ENCODE measurements around the gene NUP214.
"Not testable (repeated sequence)": the region's sequence is repeated elsewhere in the genome, so short reads cannot be mapped to it uniquely, and the experiment has no call there.

The NUP214 gene

DNA sequence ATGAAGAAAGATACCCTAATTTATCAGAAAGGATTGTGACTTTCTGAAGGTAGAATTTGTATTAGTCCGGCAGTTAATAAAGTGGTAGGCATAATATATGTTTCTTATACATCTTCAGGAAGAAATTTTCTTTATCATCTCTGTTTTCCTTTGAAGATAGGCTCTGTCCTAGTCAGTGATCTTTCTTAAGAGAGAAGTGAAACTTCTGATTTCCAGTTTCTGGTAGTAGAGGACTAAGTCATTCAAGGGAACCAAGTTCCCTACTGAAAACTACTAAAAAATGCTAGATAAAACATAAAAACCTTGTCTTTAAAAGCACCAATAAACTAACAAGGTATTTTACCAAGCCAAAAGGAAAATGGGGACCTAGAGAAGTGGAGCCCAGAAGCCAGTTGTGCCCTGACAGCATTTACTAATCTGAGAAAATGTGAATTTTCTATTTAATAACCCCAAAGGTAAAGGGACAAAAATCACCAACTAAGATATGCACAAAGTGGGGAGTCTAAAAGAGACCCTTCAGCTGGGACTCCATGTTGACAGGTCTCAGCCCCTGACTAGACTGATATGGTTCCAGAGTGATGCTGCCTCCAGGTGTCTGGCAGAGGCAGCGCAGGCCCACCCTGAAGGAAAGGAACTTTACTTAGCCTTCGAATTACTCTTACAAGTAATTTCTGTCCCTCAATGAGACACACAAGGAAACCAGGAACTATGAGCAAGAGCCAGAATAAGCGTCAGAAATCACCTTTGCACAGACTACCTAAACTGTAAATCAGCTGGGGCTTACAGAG, 78.2 kb downstream of the NUP214 start:
- Mint-ChIP-seq H3K4me1 (ENCODE audit: low read depth) (no peaks in the 10 kb centered on the region), H3K27me3 (ENCODE audit: low read depth) (no peaks in the 10 kb centered on the region), H3K4me3 (no peak overlapping the region), H3K27ac (no peak overlapping the region), H3K36me3 (ENCODE audit: low read depth) (peaks cover 34% of the 10 kb centered on the region), H3K9me3 (no peaks in the 10 kb centered on the region)

DNA sequence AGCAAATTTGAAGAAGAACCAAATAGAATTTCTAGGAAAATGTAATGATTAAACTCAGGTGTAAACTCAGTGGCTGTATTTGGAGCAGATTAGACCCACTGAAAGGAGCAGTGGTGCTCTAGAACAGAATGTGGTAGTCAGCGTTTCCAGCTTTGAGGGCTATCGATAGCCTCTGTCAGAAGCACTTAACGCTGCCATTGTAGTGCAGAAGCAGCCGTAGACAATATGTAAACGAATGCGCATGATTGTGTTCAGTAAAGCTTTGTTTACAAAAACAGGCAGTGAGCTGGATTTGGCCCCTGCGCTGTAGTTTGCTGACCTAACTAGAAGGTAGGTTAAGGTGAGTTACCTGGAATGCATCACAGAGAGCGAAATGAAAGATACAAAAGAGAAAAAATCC, 78.9 kb downstream of the NUP214 start:
- Mint-ChIP-seq H3K9me3 (no peaks in the 10 kb centered on the region), H3K27ac (no peak overlapping the region), H3K36me3 (ENCODE audit: low read depth) (peaks cover 34% of the 10 kb centered on the region), H3K4me3 (no peak overlapping the region), H3K27me3 (ENCODE audit: low read depth) (no peaks in the 10 kb centered on the region), H3K4me1 (ENCODE audit: low read depth) (no peaks in the 10 kb centered on the region)

DNA sequence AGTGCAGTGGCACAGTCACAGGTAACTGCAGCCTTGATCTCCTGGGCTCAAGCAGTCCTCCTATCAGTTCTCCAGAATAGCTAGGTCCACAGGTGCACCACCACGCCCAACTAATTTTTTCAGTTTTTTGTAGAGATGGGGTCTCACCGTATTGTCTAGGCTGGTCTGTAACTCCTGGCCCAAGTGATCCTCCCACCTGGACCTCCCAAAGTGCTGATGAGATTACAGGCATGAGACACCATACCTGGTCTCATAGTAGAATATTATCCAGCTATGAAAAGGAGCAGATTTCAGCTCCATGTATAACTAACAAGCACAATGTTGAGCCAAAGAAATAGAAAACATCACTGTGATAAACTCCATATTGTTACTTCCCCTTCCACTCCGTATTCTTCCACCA, 81.1 kb downstream of the NUP214 start:
- Mint-ChIP-seq H3K27ac (no peak overlapping the region), H3K4me1 (ENCODE audit: low read depth) (peaks cover 1% of the 10 kb centered on the region), H3K36me3 (ENCODE audit: low read depth) (peaks cover 44% of the 10 kb centered on the region), H3K27me3 (ENCODE audit: low read depth) (no peaks in the 10 kb centered on the region), H3K4me3 (no peak overlapping the region), H3K9me3 (peaks cover 10% of the 10 kb centered on the region)

- H3K4me1 Mint-ChIP-seq (ENCODE audit: low read depth); H3K27me3 Mint-ChIP-seq (ENCODE audit: low read depth); H3K4me3 Mint-ChIP-seq; H3K27ac Mint-ChIP-seq: not testable (repeated sequence)
- Mint-ChIP-seq H3K9me3 (peaks cover 22% of the 10 kb centered on the region), H3K36me3 (ENCODE audit: low read depth) (peaks cover 57% of the 10 kb centered on the region)
Measured at GRCh38 chr9:131211920-131212319, 86.5 kb downstream of the NUP214 start.

DNA sequence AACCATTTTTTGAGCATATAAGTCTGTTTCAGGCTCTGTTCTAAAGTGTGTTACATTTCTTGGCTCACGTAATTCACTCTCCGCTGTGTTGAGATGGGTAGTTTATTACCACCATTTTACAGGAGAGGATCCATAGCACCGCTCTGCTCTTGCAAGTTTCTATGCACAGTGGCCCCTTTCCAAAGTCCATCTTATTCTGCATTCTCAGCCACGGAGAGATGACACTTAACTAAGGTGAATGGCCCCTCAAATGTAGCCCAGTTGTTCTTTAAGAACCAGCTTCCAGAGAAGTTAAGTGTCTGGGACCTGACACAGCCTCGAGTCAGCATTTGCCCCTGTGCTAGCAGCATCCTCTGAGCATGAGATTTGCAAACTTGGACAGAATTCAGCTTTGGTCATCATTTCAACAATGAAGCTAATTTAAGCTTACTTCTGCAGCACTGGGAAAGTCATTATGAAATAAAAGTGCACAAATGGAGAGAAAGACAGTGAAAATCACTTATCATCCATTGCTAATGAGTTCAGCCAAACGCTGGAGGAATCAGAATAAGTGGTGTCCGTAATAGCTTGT, 89.0 kb downstream of the NUP214 start:
- H3K36me3 Mint-ChIP-seq (ENCODE audit: low read depth), result peaks cover 52% of the 10 kb centered on the region
- H3K27ac Mint-ChIP-seq, result no peak overlapping the region

DNA sequence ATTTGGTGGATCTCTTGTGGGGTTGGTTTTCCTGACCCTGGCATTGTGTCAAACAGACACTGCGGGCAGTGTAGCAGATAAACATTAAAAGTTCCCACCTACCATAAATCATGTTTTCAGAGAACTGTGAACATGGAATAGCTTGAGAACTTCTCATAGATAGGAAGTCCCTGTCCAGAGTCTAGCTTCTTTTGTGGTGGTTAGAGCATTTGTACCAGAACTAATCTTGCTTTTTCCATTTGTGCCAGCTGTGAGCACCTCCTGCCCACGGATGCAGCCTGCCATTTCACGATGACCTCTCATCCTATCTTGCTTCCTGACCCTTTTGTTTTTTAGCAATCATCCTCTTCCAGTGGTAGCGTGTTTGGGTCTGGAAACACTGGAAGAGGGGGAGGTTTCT, 89.5 kb downstream of the NUP214 start:
- no peak overlapping the region for H3K27ac Mint-ChIP-seq
- H3K4me3 Mint-ChIP-seq, result no peak overlapping the region
- peaks cover 49% of the 10 kb centered on the region for H3K36me3 Mint-ChIP-seq (ENCODE audit: low read depth)
- H3K4me1 Mint-ChIP-seq (ENCODE audit: low read depth), result peaks cover 3% of the 10 kb centered on the region
- peaks cover 22% of the 10 kb centered on the region for H3K9me3 Mint-ChIP-seq
- no peaks in the 10 kb centered on the region for H3K27me3 Mint-ChIP-seq (ENCODE audit: low read depth)

More for the DNA sequence above, 89.0 kb downstream of the NUP214 start:
- Mint-ChIP-seq H3K4me3 (no peak overlapping the region), H3K27me3 (ENCODE audit: low read depth) (no peaks in the 10 kb centered on the region), H3K4me1 (ENCODE audit: low read depth) (peaks cover 5% of the 10 kb centered on the region), H3K9me3 (peaks cover 22% of the 10 kb centered on the region)

- Mint-ChIP-seq H3K9me3 (peaks cover 9% of the 10 kb centered on the region), H3K36me3 (ENCODE audit: low read depth) (peaks cover 40% of the 10 kb centered on the region), H3K27ac (no peak overlapping the region), H3K4me3 (no peak overlapping the region), H3K27me3 (ENCODE audit: low read depth) (no peaks in the 10 kb centered on the region), H3K4me1 (ENCODE audit: low read depth) (peaks cover 3% of the 10 kb centered on the region)
Measured at GRCh38 chr9:131216806-131217205, 91.4 kb downstream of the NUP214 start.

DNA sequence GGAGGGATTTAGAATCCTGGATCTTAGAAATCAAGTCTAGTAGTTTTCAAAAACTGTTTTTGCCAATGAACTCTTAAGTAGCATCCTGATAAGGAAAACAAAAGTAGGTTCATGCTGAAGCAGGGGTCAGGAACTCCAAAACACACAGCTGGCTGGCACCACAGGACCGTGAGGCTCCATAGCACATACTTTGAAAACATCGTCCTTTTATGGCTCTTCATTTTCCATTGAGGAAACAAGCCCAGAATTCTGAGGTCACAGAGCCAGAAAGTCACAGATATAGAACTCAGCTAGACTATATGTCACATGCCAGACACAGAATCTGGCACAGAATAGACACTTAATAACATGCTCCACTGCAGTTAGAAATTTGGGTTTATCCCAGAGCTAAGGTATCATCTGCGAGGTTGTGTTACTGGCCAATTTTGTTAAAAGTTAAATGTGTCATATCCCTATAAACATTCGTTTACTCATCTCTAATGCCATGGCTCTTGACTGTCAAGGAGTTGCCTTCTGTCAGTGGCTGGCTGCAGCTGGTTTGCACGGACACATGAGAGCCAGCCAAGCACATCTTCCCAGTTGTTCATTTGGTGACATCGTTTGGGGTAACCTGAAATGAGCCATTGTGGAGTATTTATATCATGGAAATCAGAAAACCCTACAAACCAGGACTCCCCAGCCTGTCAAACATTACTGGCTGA, 92.1 kb downstream of the NUP214 start:
- H3K4me3 Mint-ChIP-seq, result no peak overlapping the region
- no peak overlapping the region for H3K27ac Mint-ChIP-seq
- no peaks in the 10 kb centered on the region for H3K27me3 Mint-ChIP-seq (ENCODE audit: low read depth)
- H3K9me3 Mint-ChIP-seq, result peaks cover 4% of the 10 kb centered on the region
- H3K36me3 Mint-ChIP-seq (ENCODE audit: low read depth), result peaks cover 33% of the 10 kb centered on the region
- H3K4me1 Mint-ChIP-seq (ENCODE audit: low read depth), result peaks cover 3% of the 10 kb centered on the region

DNA sequence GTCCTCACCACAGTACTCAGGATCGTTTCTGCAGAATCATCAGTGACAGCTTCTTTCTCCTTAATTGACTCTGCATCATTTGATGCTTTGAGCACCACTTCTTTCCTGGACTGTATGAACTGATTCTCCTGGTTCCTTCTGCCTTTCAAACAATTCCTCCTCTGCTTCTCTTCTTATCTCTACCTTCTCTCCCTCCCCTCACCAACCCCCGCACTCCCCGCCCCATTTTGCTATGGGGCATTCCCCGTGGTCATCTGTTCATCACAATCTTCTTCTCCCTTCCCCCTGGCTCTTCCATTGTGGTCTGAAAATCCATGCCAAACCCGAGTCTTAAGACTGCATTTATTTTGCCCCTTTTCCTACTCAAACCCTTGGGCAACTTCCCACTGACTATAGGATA, 93.0 kb downstream of the NUP214 start:
- Mint-ChIP-seq H3K4me1 (ENCODE audit: low read depth) (peaks cover 3% of the 10 kb centered on the region), H3K27me3 (ENCODE audit: low read depth) (no peaks in the 10 kb centered on the region), H3K9me3 (no peaks in the 10 kb centered on the region), H3K27ac (no peak overlapping the region), H3K4me3 (no peak overlapping the region), H3K36me3 (ENCODE audit: low read depth) (peaks cover 32% of the 10 kb centered on the region)

- Mint-ChIP-seq H3K4me1 (ENCODE audit: low read depth) (peaks cover 3% of the 10 kb centered on the region), H3K27me3 (ENCODE audit: low read depth) (no peaks in the 10 kb centered on the region), H3K27ac (no peak overlapping the region), H3K9me3 (no peaks in the 10 kb centered on the region), H3K36me3 (ENCODE audit: low read depth) (peaks cover 22% of the 10 kb centered on the region), H3K4me3 (no peak overlapping the region)
Measured at GRCh38 chr9:131220485-131220884, 95.1 kb downstream of the NUP214 start.

- no peak overlapping the region for H3K27ac Mint-ChIP-seq
Measured at GRCh38 chr9:131222460-131222859, 97.1 kb downstream of the NUP214 start.

DNA sequence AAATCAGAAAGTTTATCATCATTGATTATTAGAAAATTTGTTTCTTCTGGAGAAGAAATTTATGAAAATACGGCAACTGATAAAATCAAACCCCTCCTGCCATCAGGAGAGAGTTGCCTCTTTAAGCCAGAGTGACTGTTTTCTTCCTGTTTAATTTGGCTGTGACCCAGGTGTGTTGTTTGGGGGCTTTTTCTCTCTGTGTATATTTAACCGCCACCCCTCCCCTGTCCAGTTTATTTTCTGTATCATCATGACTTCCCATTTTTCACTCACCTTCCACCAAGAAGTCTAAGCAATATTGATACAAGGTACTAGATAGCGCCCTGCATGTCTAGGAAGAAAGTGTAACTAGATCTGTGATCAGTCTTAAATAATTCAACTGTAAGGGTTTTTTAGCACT, 100.8 kb downstream of the NUP214 start:
- Mint-ChIP-seq H3K27ac (no peak overlapping the region), H3K27me3 (ENCODE audit: low read depth) (no peaks in the 10 kb centered on the region), H3K36me3 (ENCODE audit: low read depth) (peaks cover 29% of the 10 kb centered on the region), H3K4me3 (no peak overlapping the region), H3K9me3 (no peaks in the 10 kb centered on the region), H3K4me1 (ENCODE audit: low read depth) (peaks cover 3% of the 10 kb centered on the region)

More at GRCh38 chr9:131222460-131222859, 97.1 kb downstream of the NUP214 start:
- Mint-ChIP-seq H3K9me3 (no peaks in the 10 kb centered on the region), H3K4me1 (ENCODE audit: low read depth) (peaks cover 4% of the 10 kb centered on the region), H3K4me3 (no peak overlapping the region), H3K36me3 (ENCODE audit: low read depth) (peaks cover 25% of the 10 kb centered on the region), H3K27me3 (ENCODE audit: low read depth) (no peaks in the 10 kb centered on the region)

DNA sequence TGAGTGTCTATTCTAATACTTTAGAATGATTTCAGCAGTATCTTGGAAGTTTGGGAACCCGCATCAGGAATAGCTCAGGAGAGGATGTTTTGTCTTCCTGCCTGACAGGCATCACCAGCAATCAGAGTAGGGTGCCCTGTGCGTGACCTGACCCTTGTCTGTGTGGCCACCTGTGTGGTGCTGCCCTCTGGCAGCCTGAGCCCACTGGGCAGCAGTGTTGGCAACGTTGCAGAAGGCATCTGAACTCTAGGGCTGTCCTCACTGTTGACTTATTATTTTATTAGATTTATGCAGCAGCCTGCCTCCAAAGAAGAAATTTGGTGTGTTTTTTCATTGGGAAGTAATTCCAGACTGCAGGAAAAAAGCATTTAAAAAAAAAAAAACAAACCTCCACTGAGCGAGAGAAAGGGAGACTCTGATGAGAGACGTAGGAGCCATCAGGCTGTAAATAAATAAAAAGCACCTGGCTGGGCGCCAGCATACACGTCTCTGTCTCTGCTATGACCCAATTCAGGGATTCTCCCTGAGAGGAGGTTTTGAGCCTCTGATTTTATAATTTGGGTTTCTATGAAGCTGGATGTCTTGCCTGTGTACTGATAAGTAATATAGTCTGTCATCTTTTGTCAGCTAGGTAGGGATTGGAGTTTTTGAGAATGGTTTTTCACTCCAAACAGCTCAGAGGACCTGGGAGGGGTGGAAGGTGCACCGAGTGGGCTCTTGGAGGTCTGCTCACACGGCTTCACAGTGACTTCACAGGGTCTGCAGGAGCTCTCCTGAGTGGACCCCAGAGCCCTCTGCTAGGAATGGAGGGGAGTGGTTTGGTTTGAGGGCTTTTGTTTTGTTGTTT, 101.9 kb downstream of the NUP214 start:
- Mint-ChIP-seq H3K4me1 (ENCODE audit: low read depth) (peaks cover 3% of the 10 kb centered on the region), H3K36me3 (ENCODE audit: low read depth) (peaks cover 37% of the 10 kb centered on the region), H3K9me3 (no peaks in the 10 kb centered on the region), H3K27ac (no peak overlapping the region), H3K4me3 (no peak overlapping the region), H3K27me3 (ENCODE audit: low read depth) (no peaks in the 10 kb centered on the region)

DNA sequence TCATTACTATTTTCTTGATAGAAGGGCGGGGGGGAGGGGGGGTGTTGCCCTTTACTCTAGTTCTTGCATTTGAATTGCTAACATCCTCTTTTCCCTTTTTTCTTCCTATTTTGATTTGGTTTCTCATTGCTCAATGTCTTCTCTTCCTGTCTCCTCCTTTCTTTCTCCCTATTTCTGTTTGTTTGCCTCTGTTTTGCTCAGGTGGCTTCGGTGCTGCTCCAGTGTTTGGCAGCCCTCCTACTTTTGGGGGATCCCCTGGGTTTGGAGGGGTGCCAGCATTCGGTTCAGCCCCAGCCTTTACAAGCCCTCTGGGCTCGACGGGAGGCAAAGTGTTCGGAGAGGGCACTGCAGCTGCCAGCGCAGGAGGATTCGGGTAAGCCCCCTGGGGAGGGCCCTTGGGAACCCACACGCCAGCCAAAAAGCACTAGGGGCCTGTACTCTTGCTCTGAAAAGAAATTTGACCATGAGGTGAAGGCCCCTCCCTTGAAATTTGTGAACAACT, 102.6 kb downstream of the NUP214 start:
- no peak overlapping the region for H3K4me3 Mint-ChIP-seq
- peaks cover 3% of the 10 kb centered on the region for H3K4me1 Mint-ChIP-seq (ENCODE audit: low read depth)
- H3K27me3 Mint-ChIP-seq (ENCODE audit: low read depth), result no peaks in the 10 kb centered on the region
- peaks cover 36% of the 10 kb centered on the region for H3K36me3 Mint-ChIP-seq (ENCODE audit: low read depth)
- H3K9me3 Mint-ChIP-seq, result no peaks in the 10 kb centered on the region
- no peak overlapping the region for H3K27ac Mint-ChIP-seq
